ENCODE data around the gene KIF16B.

DNA sequence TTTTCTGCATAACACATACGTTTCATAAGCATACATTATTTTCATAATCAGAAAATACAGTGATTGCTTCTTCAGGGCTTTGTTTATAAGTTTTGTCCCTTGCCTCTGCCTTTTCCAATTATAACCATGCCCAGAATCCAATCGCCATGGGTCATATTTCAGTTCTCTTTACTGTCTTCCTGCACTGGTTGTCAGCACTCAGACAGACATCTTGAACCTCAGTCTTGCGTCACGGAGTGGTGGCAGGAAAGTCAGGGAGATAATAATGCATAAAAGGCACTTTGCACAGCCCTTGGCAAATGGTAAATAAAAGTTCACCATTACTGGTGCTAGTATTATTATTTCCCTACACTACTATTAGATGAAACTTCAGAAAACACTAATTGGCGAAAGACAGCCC is 7.2 kb downstream of the KIF16B start:
- TF ChIP-seq, protein P1, sequence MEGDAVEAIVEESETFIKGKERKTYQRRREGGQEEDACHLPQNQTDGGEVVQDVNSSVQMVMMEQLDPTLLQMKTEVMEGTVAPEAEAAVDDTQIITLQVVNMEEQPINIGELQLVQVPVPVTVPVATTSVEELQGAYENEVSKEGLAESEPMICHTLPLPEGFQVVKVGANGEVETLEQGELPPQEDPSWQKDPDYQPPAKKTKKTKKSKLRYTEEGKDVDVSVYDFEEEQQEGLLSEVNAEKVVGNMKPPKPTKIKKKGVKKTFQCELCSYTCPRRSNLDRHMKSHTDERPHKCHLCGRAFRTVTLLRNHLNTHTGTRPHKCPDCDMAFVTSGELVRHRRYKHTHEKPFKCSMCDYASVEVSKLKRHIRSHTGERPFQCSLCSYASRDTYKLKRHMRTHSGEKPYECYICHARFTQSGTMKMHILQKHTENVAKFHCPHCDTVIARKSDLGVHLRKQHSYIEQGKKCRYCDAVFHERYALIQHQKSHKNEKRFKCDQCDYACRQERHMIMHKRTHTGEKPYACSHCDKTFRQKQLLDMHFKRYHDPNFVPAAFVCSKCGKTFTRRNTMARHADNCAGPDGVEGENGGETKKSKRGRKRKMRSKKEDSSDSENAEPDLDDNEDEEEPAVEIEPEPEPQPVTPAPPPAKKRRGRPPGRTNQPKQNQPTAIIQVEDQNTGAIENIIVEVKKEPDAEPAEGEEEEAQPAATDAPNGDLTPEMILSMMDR (IDR thresholded peaks at IDR 0.05) = no peak
- TF ChIP-seq POLR2A (IDR thresholded peaks at IDR 0.05) = no peak

Measured in stomach (tissue), 4 donors.